SJSA1 (cell line): ENCODE results near the gene BMPER. TPM values are rescaled to one million over a fixed set of nuclear protein-coding genes. Genes with fewer than 3 reads are reported as not detected.

Source experiments
- DNase-seq, 2 experiments: peaks; one replicate each; pipeline ENCODE4 v3.0.0-alpha.2; 2015 to 2020; ENCODE audit warnings: low spot score in 2 of 2, low read depth in 1 of 2
- H3K27ac ChIP-seq: fragments of 250-450 bp; sonication (Bioruptor Pico); 2 replicates; pipeline ENCODE4 v1.5.1; 2020; ENCODE audit warnings: mild to moderate bottlenecking, moderate library complexity
- H3K27me3 ChIP-seq: fragments of 250-450 bp; sonication (Bioruptor Pico); replicated peaks from 2 replicates; pipeline ENCODE4 v1.5.1; 2020; ENCODE audit warnings: mild to moderate bottlenecking, moderate library complexity
- H3K36me3 ChIP-seq: fragments of 250-450 bp; sonication (Bioruptor Pico); 2 replicates; pipeline ENCODE4 v1.5.1; 2020; ENCODE audit warnings: mild to moderate bottlenecking
- H3K4me1 ChIP-seq: fragments of 250-450 bp; sonication (Bioruptor Pico); replicated peaks from 2 replicates; pipeline ENCODE4 v1.6.1; 2021; ENCODE audit warnings: mild to moderate bottlenecking
- H3K4me3 ChIP-seq: fragments of 250-450 bp; sonication (Bioruptor Pico); 2 replicates; pipeline ENCODE4 v1.5.1; 2020; ENCODE audit warnings: mild to moderate bottlenecking
- H3K9me3 ChIP-seq: fragments of 250-450 bp; sonication (Bioruptor Pico); replicated peaks from 2 replicates; pipeline ENCODE4 v1.5.1; 2020; ENCODE audit warnings: mild to moderate bottlenecking
- total RNA-seq: library from RNA; depleted of rRNA; stranded (reverse); fragments of >200 nt; shearing (Covaris generic); gene quantifications from 2 replicates; pipeline ENCODE4 v1.2.3, GENCODE V29; 2014

BMPER gene
- total RNA-seq, 1 experiment from 2014 or later = 2.8 TPM

GRCh38 chr7:34109936-34110780 lies 204.8 kb downstream of the BMPER start:
- Histone ChIP-seq H3K27me3 (no peaks in the 10 kb centered on the region; the same call in 1 of the 2 replicates), H3K4me1 (no peaks in the 10 kb centered on the region), H3K9me3 (no peaks in the 10 kb centered on the region), H3K36me3 (no peaks in the 10 kb centered on the region), H3K27ac (no peak overlapping the region), H3K4me3 (no peak overlapping the region)
- DNase-seq = no peak

- Histone ChIP-seq H3K4me1 (no peaks in the 10 kb centered on the region), H3K36me3 (no peaks in the 10 kb centered on the region), H3K27ac (no peak overlapping the region), H3K27me3 (no peaks in the 10 kb centered on the region; the same call in 1 of the 2 replicates), H3K4me3 (no peak overlapping the region), H3K9me3 (no peaks in the 10 kb centered on the region)
- DNase-seq = no peak
Measured at GRCh38 chr7:34111031-34111430, 205.7 kb downstream of the BMPER start.

- no peak for DNase-seq
- H3K9me3 ChIP-seq = no peaks in the 10 kb centered on the region
Measured at GRCh38 chr7:34115503-34115902, 210.2 kb downstream of the BMPER start.

GRCh38 chr7:34117573-34117972 lies 212.2 kb downstream of the BMPER start:
- no peak overlapping the region for H3K4me3 ChIP-seq
- H3K36me3 ChIP-seq = no peaks in the 10 kb centered on the region
- H3K9me3 ChIP-seq = no peaks in the 10 kb centered on the region
- no peaks in the 10 kb centered on the region for H3K27me3 ChIP-seq
- no peak overlapping the region for H3K27ac ChIP-seq
- no peak for DNase-seq
- no peaks in the 10 kb centered on the region for H3K4me1 ChIP-seq

More at GRCh38 chr7:34115503-34115902, 210.2 kb downstream of the BMPER start:
- Histone ChIP-seq H3K4me3 (no peak overlapping the region), H3K27ac (no peak overlapping the region), H3K4me1 (no peaks in the 10 kb centered on the region), H3K27me3 (no peaks in the 10 kb centered on the region; the same call in 1 of the 2 replicates), H3K36me3 (no peaks in the 10 kb centered on the region)

- Histone ChIP-seq H3K4me1 (no peaks in the 10 kb centered on the region), H3K36me3 (no peaks in the 10 kb centered on the region), H3K27ac (no peak overlapping the region), H3K4me3 (no peak overlapping the region), H3K9me3 (no peaks in the 10 kb centered on the region), H3K27me3 (no peaks in the 10 kb centered on the region)
- no peak for DNase-seq
Measured at GRCh38 chr7:34121366-34121765, 216.0 kb downstream of the BMPER start.

- no peak overlapping the region for H3K4me3 ChIP-seq
- no peak overlapping the region for H3K27ac ChIP-seq
- no peaks in the 10 kb centered on the region for H3K36me3 ChIP-seq
- no peak for DNase-seq
- H3K4me1 ChIP-seq = no peaks in the 10 kb centered on the region
- no peaks in the 10 kb centered on the region for H3K27me3 ChIP-seq
- no peaks in the 10 kb centered on the region for H3K9me3 ChIP-seq
Measured at GRCh38 chr7:34123316-34123715, 218.0 kb downstream of the BMPER start.

GRCh38 chr7:34124765-34125164 lies 219.4 kb downstream of the BMPER start:
- H3K9me3 ChIP-seq = no peaks in the 10 kb centered on the region
- no peaks in the 10 kb centered on the region for H3K36me3 ChIP-seq
- no peak overlapping the region for H3K27ac ChIP-seq
- H3K4me3 ChIP-seq = no peak overlapping the region
- DNase-seq = no peak
- no peaks in the 10 kb centered on the region for H3K4me1 ChIP-seq
- H3K27me3 ChIP-seq = no peaks in the 10 kb centered on the region

GRCh38 chr7:34128762-34129161 lies 223.4 kb downstream of the BMPER start:
- H3K4me1 ChIP-seq = no peaks in the 10 kb centered on the region

GRCh38 chr7:34130558-34131295 lies 225.4 kb downstream of the BMPER start:
- Histone ChIP-seq H3K4me3 (no peak overlapping the region), H3K27ac (no peak overlapping the region), H3K27me3 (no peaks in the 10 kb centered on the region), H3K9me3 (no peaks in the 10 kb centered on the region), H3K36me3 (no peaks in the 10 kb centered on the region), H3K4me1 (no peaks in the 10 kb centered on the region)
- no peak for DNase-seq

More at GRCh38 chr7:34128762-34129161, 223.4 kb downstream of the BMPER start:
- no peaks in the 10 kb centered on the region for H3K9me3 ChIP-seq
- H3K27me3 ChIP-seq = no peaks in the 10 kb centered on the region
- H3K4me3 ChIP-seq = no peak overlapping the region
- no peak overlapping the region for H3K27ac ChIP-seq
- DNase-seq = no peak
- H3K36me3 ChIP-seq = no peaks in the 10 kb centered on the region

- H3K27me3 ChIP-seq = no peaks in the 10 kb centered on the region
- H3K4me3 ChIP-seq = no peak overlapping the region
- no peak for DNase-seq
- H3K9me3 ChIP-seq = no peaks in the 10 kb centered on the region
- no peaks in the 10 kb centered on the region for H3K4me1 ChIP-seq
- no peaks in the 10 kb centered on the region for H3K36me3 ChIP-seq
- no peak overlapping the region for H3K27ac ChIP-seq
Measured at GRCh38 chr7:34131371-34131770, 226.0 kb downstream of the BMPER start.

GRCh38 chr7:34133356-34133982 lies 228.1 kb downstream of the BMPER start:
- Histone ChIP-seq H3K4me3 (no peak overlapping the region), H3K27ac (no peak overlapping the region), H3K9me3 (no peaks in the 10 kb centered on the region), H3K36me3 (no peaks in the 10 kb centered on the region), H3K4me1 (no peaks in the 10 kb centered on the region), H3K27me3 (no peaks in the 10 kb centered on the region)
- DNase-seq = peak in 1 of 2 experiments; percentile 16

- H3K4me3 ChIP-seq = no peak overlapping the region
- H3K27me3 ChIP-seq = no peaks in the 10 kb centered on the region; the same call in 1 of the 2 replicates
- DNase-seq = peak; percentile 44 to 66
- H3K9me3 ChIP-seq = no peaks in the 10 kb centered on the region
- H3K27ac ChIP-seq = no peak overlapping the region
- no peaks in the 10 kb centered on the region for H3K36me3 ChIP-seq
- H3K4me1 ChIP-seq = no peaks in the 10 kb centered on the region
Measured at GRCh38 chr7:34133983-34134782, 228.8 kb downstream of the BMPER start.

- Histone ChIP-seq H3K36me3 (no peaks in the 10 kb centered on the region), H3K27ac (no peak overlapping the region), H3K4me3 (no peak overlapping the region), H3K9me3 (no peaks in the 10 kb centered on the region), H3K27me3 (no peaks in the 10 kb centered on the region; the same call in 1 of the 2 replicates), H3K4me1 (no peaks in the 10 kb centered on the region)
- DNase-seq = no peak
Measured at GRCh38 chr7:34135924-34136323, 230.6 kb downstream of the BMPER start.
